K562 (cell line): ENCODE data around the gene IDH2. TPM values are rescaled to one million over a fixed set of nuclear protein-coding genes. Genes with fewer than 3 reads are reported as not detected.

Experiments used
- CBFA2T2 ChIP-seq: fragments of 450-650 bp; conservative IDR thresholded peaks from 2 replicates; pipeline ENCODE4 v1.6.1; 2017; ENCODE audit warnings: mild to moderate bottlenecking
- CCNT2 ChIP-seq: IDR thresholded peaks from 2 replicates; pipeline ENCODE4 v1.6.1; 2011; ENCODE audit warnings: borderline replicate concordance, low read depth, mild to moderate bottlenecking, moderate library complexity, mixed read lengths, low read length; ENCODE audit not compliant: insufficient read length; ENCODE audit errors: extremely low read depth
- CREB1 ChIP-seq, 2 experiments: sonication (generic) in 1 of 2; formaldehyde crosslinking in 1 of 2; IDR thresholded peaks; 2 replicates each; pipeline versions ENCODE4 v1.6.1 to v1.8.0; 2012 to 2022; ENCODE audit warnings: inconsistent platforms in 1 of 2, mild to moderate bottlenecking in 1 of 2, missing genetic modification reagents in 1 of 2, moderate library complexity in 1 of 2
- CUX1 ChIP-seq: fragments of 200-800 bp; sonication (Bioruptor generic); IDR thresholded peaks from 2 replicates; pipeline ENCODE4 v1.6.1; 2016; ENCODE audit warnings: missing genetic modification characterization, missing compliant biosample characterization
- DDX20 ChIP-seq: fragments of 450-650 bp; IDR thresholded peaks from 2 replicates; pipeline ENCODE4 v1.6.1; 2016; ENCODE audit warnings: missing genetic modification characterization, low read depth, mild to moderate bottlenecking, missing compliant biosample characterization, moderate library complexity
- GATAD2A ChIP-seq: fragments of 450-650 bp; IDR thresholded peaks from 2 replicates; pipeline ENCODE4 v1.6.1; 2017
- HDAC8 ChIP-seq: fragments of 450-650 bp; IDR thresholded peaks from 2 replicates; pipeline ENCODE4 v1.6.1; 2016; ENCODE audit warnings: mild to moderate bottlenecking, missing genetic modification characterization, moderate library complexity, missing compliant biosample characterization
- MIER1 ChIP-seq: fragments of 450-650 bp; IDR thresholded peaks from 2 replicates; pipeline ENCODE4 v1.6.1; 2016; ENCODE audit warnings: antibody characterized with exemption, mild to moderate bottlenecking, low read depth
- MYBL2 ChIP-seq, 2 experiments: fragments of 450-650 bp in 1 of 2; sonication (generic) in 1 of 2; formaldehyde crosslinking in 1 of 2; IDR thresholded peaks; 2 replicates each; pipeline versions ENCODE4 v1.6.1 to v1.8.1; 2017 to 2022; ENCODE audit warnings: borderline replicate concordance in 1 of 2, inconsistent platforms in 1 of 2, low read depth in 1 of 2, mild to moderate bottlenecking in 1 of 2, missing genetic modification reagents in 1 of 2, moderate library complexity in 1 of 2
- NR1H2 ChIP-seq: sonication (generic); formaldehyde crosslinking; IDR thresholded peaks from 2 replicates; pipeline ENCODE4 v1.4.0; 2020; ENCODE audit warnings: mild to moderate bottlenecking, missing genetic modification reagents
- NR3C1 ChIP-seq: sonication (generic); formaldehyde crosslinking; IDR thresholded peaks from 2 replicates; pipeline ENCODE4 v1.8.1; 2022; ENCODE audit warnings: missing genetic modification reagents
- POU5F1 ChIP-seq: fragments of 150-350 bp; IDR thresholded peaks from 2 replicates; pipeline ENCODE4 v1.6.1; 2014; ENCODE audit warnings: borderline replicate concordance, low read length, low read depth, mild to moderate bottlenecking; ENCODE audit not compliant: partially characterized antibody
- PPARD ChIP-seq: fragments of 250-450 bp; sonication (Bioruptor Pico); IDR thresholded peaks from 2 replicates; pipeline ENCODE4 v1.8.0; 2022; ENCODE audit warnings: inconsistent platforms, mild to moderate bottlenecking, moderate library complexity
- RBM22 ChIP-seq: fragments of 200-400 bp; formaldehyde crosslinking; IDR thresholded peaks from 2 replicates; pipeline ENCODE4 v1.6.1; 2018; ENCODE audit warnings: low read length, low read depth; ENCODE audit not compliant: poor library complexity, severe bottlenecking
- SMARCC2 ChIP-seq: fragments of 450-650 bp; IDR thresholded peaks from 2 replicates; pipeline ENCODE4 v1.6.1; 2017; ENCODE audit warnings: antibody characterized with exemption, moderate library complexity, mild to moderate bottlenecking, low read depth
- SP2 ChIP-seq: IDR thresholded peaks from 2 replicates; pipeline ENCODE4 v1.6.1; 2011; ENCODE audit warnings: mild to moderate bottlenecking, low read depth, low read length, moderate library complexity; ENCODE audit not compliant: poor library complexity, severe bottlenecking; ENCODE audit errors: extremely low read depth
- ZKSCAN8 ChIP-seq: fragments of 200-800 bp; sonication (Bioruptor generic); IDR thresholded peaks from 2 replicates; pipeline ENCODE4 v1.6.1; 2016; ENCODE audit warnings: missing genetic modification characterization, missing compliant biosample characterization
- ZNF644 ChIP-seq: fragments of 200-800 bp; sonication (Bioruptor generic); IDR thresholded peaks from 2 replicates; pipeline ENCODE4 v1.6.1; 2016; ENCODE audit warnings: low read depth, missing genetic modification characterization, missing compliant biosample characterization
- polyA plus RNA-seq, 8 experiments: library from polyadenylated mRNA; depleted of rRNA in 4 of 8; stranded (reverse) in 5 of 8; unstranded in 3 of 8; fragments of >200 nt; fragmentation: Nextera tagmentation in 2 of 8; fragmentation: Illumina TruSeq in 1 of 8; extraction: Ambion mirVana in 2 of 8; extraction: Trizol in 1 of 8; gene quantifications; 2 replicates each; pipeline versions ENCODE4 v1.2.1 to v1.2.3, GENCODE V29; 2011 to 2014; ENCODE audit warnings: inconsistent platforms in 1 of 8, missing spikeins in 1 of 8
- total RNA-seq, 7 experiments: library from RNA; depleted of rRNA in 6 of 7; stranded (reverse); fragments of >200 nt in 6 of 7; fragmentation: Illumina TruSeq in 2 of 7; extraction: Trizol in 2 of 7; gene quantifications; 2 replicates each; pipeline versions ENCODE4 v1.2.1 to v1.2.3, GENCODE V29; 2011 to 2021; ENCODE audit warnings: low replicate concordance in 1 of 7
- TF ChIP-seq, protein P1 (sequence below): sonication (generic); formaldehyde crosslinking; IDR thresholded peaks from 2 replicates; pipeline ENCODE4 v1.8.1; 2023; ENCODE audit warnings: mild to moderate bottlenecking, missing genetic modification reagents

The IDH2 gene
- total and polyA plus RNA-seq, 9 of the 15 experiments (the other 6 are each of a cell fraction or from before 2014, with no cell fraction given): 0.70 to 99.9 (median 59.2) TPM

DNA sequence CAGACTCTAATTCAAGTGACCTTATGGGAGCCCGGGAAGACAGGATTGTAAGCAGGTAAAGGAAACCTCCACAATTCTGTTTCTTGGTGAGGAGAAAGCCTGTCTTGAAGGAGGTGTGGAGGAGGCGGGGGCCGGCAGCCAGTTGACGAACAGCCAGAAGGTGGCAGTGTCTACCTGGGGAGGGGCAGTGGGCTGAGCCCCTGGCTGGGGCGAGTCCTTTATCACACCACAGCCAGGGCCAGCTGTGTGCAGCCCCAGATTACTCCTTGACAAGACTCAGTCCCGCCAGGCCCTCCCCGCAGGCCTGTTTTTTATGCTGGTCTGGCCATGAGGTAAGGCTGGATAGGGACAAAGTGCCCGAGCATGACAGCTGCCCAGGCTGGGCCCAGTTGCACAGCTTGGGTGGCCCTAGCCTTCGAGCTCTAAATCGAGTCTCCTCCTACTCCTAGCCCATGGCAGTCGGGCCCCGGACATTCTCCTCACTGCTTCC, 40.9 kb upstream of the IDH2 start (continued):
- TF ChIP-seq ZKSCAN8 (CRISPR knock-in tag): no peak
- no peak for TF ChIP-seq GATAD2A
- peak; percentile 68 for TF ChIP-seq CREB1 (IDR thresholded peaks at IDR 0.05)
- TF ChIP-seq CREB1 (CRISPR knock-in tag; IDR thresholded peaks at IDR 0.05): peak; percentile 68; the same call in 1 of the 2 replicates
- TF ChIP-seq PPARD (CRISPR knock-in tag): no peak
- TF ChIP-seq DDX20 (tag): no peak
- peak; percentile 62; the same call in 1 of the 2 replicates for TF ChIP-seq HDAC8
- TF ChIP-seq CUX1 (CRISPR knock-in tag): peak; percentile 21; the same call in 1 of the 2 replicates
- TF ChIP-seq NR1H2 (CRISPR knock-in tag): no peak
- TF ChIP-seq MIER1: no peak
- TF ChIP-seq RBM22: no peak
- TF ChIP-seq CCNT2: peak; percentile 94
- TF ChIP-seq ZNF644: 0 out of 2 replicates have a peak, but pooled peaks have one; percentile 42
- TF ChIP-seq POU5F1: no peak
- TF ChIP-seq CBFA2T2: peak; percentile 95
- TF ChIP-seq SP2: no peak
- TF ChIP-seq SMARCC2: peak; percentile 65; the same call in 1 of the 2 replicates
- no peak for TF ChIP-seq NR3C1 (CRISPR knock-in tag)
- no peak for TF ChIP-seq MYBL2 (IDR thresholded peaks at IDR 0.05; ENCODE audit: low read depth)
- no peak for TF ChIP-seq MYBL2 (CRISPR knock-in tag; IDR thresholded peaks at IDR 0.05; ENCODE audit: borderline replicate concordance)
- TF ChIP-seq, protein P1, sequence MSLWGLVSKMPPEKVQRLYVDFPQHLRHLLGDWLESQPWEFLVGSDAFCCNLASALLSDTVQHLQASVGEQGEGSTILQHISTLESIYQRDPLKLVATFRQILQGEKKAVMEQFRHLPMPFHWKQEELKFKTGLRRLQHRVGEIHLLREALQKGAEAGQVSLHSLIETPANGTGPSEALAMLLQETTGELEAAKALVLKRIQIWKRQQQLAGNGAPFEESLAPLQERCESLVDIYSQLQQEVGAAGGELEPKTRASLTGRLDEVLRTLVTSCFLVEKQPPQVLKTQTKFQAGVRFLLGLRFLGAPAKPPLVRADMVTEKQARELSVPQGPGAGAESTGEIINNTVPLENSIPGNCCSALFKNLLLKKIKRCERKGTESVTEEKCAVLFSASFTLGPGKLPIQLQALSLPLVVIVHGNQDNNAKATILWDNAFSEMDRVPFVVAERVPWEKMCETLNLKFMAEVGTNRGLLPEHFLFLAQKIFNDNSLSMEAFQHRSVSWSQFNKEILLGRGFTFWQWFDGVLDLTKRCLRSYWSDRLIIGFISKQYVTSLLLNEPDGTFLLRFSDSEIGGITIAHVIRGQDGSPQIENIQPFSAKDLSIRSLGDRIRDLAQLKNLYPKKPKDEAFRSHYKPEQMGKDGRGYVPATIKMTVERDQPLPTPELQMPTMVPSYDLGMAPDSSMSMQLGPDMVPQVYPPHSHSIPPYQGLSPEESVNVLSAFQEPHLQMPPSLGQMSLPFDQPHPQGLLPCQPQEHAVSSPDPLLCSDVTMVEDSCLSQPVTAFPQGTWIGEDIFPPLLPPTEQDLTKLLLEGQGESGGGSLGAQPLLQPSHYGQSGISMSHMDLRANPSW (CRISPR knock-in tag): peak; percentile 74; the same call in 1 of the 2 replicates
